Fibroblast of mammary gland (primary cell): Measurements from ENCODE around the gene ENPP7.

ENCODE experiments used
- DNase-seq: peaks from one replicate; pipeline ENCODE4 v3.0.0-alpha.2; 2010; ENCODE audit warnings: low read depth
- H3K4me3 ChIP-seq: 2 replicates; pipeline ENCODE4 v1.5.1; 2011; ENCODE audit warnings: low read depth, mild to moderate bottlenecking, low read length, moderate library complexity; ENCODE audit not compliant: control insufficient read depth
- TF ChIP-seq, protein P1 (sequence below): conservative IDR thresholded peaks from 2 replicates; pipeline ENCODE4 v1.5.1; 2011; ENCODE audit warnings: low read depth, low read length, inconsistent platforms; ENCODE audit not compliant: control insufficient read depth, insufficient read depth

The ENPP7 gene

DNA sequence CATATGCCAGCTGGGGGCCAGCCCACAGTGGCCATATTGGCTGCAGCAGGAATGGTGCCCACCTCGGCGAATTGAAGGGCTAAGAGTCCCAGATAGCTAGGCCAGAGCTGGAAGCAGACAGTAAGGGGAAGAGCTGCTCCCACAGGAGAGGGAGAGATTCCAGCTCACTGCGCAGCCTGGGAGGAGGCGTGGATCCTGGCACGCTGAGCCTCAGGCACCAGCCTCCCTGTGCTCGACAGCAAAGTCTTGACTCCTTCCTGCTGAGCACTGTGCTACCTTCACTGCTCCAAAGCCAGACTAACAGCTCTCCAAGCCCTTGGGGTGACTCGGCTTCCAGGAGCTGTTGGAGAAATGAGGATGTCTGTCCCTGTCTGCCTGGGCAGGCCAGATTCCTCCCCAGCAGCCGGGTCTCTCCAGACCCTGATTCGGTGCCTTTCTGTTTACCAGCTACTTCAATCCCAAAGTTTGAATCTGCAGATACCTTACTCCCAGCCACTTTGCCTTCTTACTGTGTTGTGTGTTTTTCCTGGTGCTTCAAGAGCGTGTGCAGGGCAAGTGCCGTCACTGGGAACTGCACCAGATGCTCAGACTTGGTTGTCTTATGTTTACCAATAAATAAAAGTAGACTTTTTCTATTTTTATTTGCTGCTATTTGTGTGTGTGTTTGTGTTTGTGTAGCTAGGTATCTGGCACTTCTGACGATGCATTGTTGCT is 56.3 kb downstream of the ENPP7 start:
- no peak overlapping the region for H3K4me3 ChIP-seq
- no peak for DNase-seq
- TF ChIP-seq, protein P1, sequence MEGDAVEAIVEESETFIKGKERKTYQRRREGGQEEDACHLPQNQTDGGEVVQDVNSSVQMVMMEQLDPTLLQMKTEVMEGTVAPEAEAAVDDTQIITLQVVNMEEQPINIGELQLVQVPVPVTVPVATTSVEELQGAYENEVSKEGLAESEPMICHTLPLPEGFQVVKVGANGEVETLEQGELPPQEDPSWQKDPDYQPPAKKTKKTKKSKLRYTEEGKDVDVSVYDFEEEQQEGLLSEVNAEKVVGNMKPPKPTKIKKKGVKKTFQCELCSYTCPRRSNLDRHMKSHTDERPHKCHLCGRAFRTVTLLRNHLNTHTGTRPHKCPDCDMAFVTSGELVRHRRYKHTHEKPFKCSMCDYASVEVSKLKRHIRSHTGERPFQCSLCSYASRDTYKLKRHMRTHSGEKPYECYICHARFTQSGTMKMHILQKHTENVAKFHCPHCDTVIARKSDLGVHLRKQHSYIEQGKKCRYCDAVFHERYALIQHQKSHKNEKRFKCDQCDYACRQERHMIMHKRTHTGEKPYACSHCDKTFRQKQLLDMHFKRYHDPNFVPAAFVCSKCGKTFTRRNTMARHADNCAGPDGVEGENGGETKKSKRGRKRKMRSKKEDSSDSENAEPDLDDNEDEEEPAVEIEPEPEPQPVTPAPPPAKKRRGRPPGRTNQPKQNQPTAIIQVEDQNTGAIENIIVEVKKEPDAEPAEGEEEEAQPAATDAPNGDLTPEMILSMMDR, result no peak

DNA sequence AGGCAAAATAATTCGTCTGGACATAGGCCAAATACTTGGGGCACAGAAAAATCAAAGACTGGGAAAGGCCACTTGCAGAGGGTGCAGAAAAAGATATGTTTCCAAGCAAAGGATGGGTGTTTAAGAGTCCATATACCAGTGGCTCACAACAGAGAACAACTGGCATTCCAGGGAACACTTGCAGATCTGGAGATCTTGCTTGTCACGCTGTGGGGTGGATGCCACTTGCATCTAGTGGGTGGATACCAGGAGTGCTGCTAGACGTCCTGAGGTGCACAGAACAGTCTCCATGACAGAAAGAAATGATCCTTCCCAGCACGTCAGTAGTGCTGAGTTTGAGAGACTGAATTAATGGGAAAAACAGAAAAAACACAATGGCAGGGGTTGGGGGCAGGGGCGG is 57.7 kb downstream of the ENPP7 start:
- TF ChIP-seq, protein P1, result no peak
- no peak for DNase-seq
- no peak overlapping the region for H3K4me3 ChIP-seq

DNA sequence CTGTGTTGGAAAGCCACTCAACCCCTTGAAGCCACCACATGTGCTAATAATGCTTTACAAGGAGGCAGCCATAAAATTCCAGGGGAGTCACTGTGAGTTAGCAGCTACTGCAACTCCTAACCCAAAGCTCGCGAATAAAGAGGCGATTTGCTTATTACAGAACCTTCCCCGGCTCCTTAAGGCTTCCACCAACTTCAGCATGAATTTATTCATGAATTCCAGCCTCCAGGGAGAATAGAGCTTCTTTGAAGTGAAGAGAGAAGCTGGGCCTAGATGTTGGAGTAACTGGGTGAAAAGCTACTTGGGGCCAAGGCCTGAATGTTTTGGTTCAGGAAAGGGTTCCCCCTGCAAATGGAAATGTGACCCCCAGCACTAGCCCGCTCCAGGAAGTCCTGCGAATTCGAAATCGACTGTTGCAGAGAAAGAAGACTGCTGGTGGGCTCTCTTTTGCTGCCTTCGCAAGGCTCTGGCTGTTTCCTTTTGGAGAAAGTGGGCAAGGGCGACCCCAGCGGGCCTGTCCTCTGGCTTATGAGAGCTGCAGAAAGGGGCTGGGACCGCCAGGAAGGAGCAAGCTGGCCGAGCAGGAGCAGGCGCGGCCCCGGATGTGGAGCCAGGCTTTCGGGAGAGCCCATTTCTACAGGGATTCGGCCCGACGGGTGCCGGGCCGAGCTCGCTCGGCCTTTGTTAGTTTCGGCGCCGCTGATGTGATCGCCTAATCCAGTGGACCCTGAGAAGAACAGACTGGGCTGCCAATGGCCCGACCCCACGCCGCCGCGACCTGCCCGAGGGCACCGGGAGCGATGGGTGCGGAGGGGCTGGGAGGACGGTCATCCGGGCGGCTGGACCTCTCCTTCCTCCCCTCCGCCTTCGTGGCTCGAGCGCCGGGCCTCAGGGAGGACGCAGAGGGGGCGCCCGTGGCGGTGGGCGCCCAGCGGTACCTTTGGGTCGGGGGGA is 58.5 kb downstream of the ENPP7 start:
- TF ChIP-seq, protein P1, result no peak
- H3K4me3 ChIP-seq, result no peak overlapping the region
- no peak for DNase-seq

DNA sequence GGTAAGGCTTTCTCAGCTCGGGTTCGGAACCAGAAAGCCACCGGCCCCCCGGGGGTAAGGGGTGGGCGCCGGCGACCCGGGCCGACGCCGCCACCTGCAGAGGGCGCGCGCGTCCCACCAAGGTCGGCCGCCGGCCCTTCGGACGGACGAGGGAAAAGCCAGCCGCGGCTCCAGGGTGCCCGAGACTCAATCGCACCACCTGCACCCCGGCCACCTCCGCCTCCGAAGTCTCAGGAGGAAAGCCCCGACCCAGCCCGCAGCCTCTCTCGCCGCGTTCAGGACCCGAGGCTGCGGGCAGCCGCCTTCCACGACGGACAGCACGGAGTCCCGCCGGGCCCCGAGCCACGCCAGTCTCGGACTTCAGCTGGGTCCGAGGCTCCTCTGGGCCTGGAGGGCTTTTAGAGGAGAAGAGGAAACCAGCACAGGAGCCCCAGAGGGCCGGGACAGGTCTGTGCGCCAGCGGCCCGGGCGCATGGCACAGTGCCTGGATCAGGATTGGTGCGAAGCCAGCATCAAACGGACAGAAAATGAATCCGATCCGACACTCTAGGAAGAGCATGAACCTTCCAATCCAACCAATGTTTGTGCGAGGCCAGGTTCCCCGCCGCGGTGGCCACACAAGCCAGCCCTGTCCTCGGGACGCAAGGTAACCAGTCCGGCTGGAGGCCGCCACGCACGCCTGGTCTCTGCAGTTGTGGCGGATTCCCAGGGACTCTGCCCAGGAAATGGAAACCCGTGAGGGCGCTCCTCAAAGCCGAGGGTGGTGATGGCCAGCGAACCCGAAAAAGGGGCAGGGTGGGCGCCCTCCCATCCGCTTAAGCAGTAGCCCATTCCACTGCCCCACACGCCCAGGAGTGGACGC is 59.4 kb downstream of the ENPP7 start:
- no peak for DNase-seq
- no peak overlapping the region for H3K4me3 ChIP-seq
- TF ChIP-seq, protein P1, result no peak

DNA sequence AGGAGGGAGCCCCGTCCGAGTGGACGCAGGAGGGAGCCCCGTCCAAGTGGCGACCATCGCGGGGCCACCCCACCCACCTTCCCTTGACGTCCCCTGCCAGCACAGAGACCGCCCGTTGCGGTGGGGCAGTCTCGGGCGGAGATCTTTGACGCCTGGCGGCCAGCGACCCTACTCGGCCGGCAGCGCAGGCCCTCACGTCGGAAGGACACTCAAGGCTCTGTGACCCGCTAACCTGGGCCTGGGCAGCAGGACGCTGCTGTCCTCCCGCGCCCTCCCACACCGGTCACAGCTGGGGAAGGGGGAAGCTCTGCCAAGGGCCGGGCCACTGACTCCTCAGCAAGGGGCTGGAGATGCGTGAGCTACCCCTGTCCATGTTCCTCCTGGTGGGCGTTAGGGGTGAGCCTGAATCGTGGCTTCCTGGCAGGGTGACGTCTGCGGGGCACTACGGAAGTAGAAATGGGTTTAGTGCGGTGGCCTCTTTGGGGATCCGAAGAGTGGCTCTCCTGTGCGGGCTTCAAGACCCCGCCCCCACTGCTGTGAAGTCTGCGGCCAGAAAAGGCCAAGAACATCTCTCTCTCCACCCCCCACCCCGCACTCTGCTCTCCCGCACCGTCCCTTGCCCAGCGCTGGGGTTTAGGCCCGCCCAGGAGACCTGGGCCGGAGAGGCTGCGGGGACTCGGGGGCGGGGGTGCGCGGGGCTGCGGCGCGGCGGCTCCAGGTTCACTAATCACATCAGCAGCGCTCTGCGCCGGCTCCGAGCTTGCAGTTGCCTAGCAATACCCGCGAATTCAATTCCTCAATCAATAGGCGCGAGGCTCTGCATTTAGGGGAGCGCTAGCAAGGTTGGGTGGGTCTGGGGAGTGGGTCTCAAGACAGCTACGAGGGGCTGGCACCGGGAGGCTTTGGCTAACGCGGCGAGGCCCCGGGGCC is 60.3 kb downstream of the ENPP7 start:
- no peak overlapping the region for H3K4me3 ChIP-seq
- TF ChIP-seq, protein P1, result no peak
- DNase-seq, result no peak
